Spleen (tissue), 11 donors: Measurements from ENCODE around the gene FTSJ1. TPM values are rescaled to one million over a fixed set of nuclear protein-coding genes. Genes with fewer than 3 reads are reported as not detected.

Experiments used
- DNase-seq: peaks from one replicate; pipeline ENCODE4 v3.0.0-alpha.2; 2020
- H3K27ac ChIP-seq, 8 donors: fragments of 200-600 bp; sonication (generic) in 7 of 8; 1 replicate in 4 of 8; 2 replicates in 4 of 8; pipeline versions ENCODE4 v1.5.0 to v1.8.0; 2016 to 2021; ENCODE audit warnings: inconsistent platforms in 4 of 8, mild to moderate bottlenecking in 4 of 8, moderate library complexity in 1 of 8
- H3K27me3 ChIP-seq, 7 donors: fragments of 200-600 bp; sonication (generic) in 6 of 7; replicated peaks in 1 of 7; 1 replicate in 4 of 7; 2 replicates in 3 of 7; pipeline versions ENCODE4 v1.5.0 to v1.8.0; 2016 to 2021; ENCODE audit warnings: inconsistent platforms in 3 of 7, mild to moderate bottlenecking in 1 of 7
- H3K36me3 ChIP-seq, 6 donors: fragments of 200-600 bp; sonication (generic) in 5 of 6; 1 replicate in 4 of 6; 2 replicates in 2 of 6; pipeline versions ENCODE4 v1.5.0 to v1.8.0; 2016 to 2021; ENCODE audit warnings: inconsistent platforms in 2 of 6
- H3K4me1 ChIP-seq, 6 donors: fragments of 200-600 bp; sonication (generic) in 5 of 6; 1 replicate in 3 of 6; 2 replicates in 3 of 6; pipeline versions ENCODE4 v1.5.0 to v1.8.0; 2016 to 2021; ENCODE audit warnings: inconsistent platforms in 3 of 6
- H3K4me3 ChIP-seq, 8 donors: fragments of 200-600 bp; sonication (generic) in 7 of 8; 1 replicate in 4 of 8; 2 replicates in 4 of 8; pipeline versions ENCODE4 v1.5.0 to v1.8.0; 2016 to 2021; ENCODE audit warnings: inconsistent platforms in 4 of 8, mild to moderate bottlenecking in 4 of 8, moderate library complexity in 2 of 8
- H3K9me3 ChIP-seq, 8 donors: fragments of 200-600 bp; sonication (generic) in 7 of 8; 1 replicate in 4 of 8; 2 replicates in 4 of 8; pipeline versions ENCODE4 v1.5.0 to v1.8.0; 2016 to 2021; ENCODE audit warnings: inconsistent platforms in 4 of 8
- CTCF ChIP-seq, 11 experiments: fragments of 200-600 bp in 7 of 11; fragments of 450-650 bp in 4 of 11; sonication (generic) in 4 of 11; IDR thresholded peaks in 8 of 11; conservative IDR thresholded peaks in 3 of 11; 1 replicate in 7 of 11; 2 replicates in 4 of 11; pipeline versions ENCODE4 v1.4.0 to v1.8.0; 2016 to 2021; ENCODE audit warnings: antibody characterized with exemption in 11 of 11, inconsistent platforms in 4 of 11, mild to moderate bottlenecking in 1 of 11
- POLR2A ChIP-seq, 3 donors: fragments of 450-650 bp; IDR thresholded peaks; one replicate each; pipeline ENCODE4 v1.5.1; 2017; ENCODE audit warnings: antibody characterized with exemption in 3 of 3, mild to moderate bottlenecking in 1 of 3
- POLR2AphosphoS5 ChIP-seq, 3 donors: sonication (generic); formaldehyde crosslinking; IDR thresholded peaks; one replicate each; pipeline ENCODE4 v1.5.1; 2017; ENCODE audit warnings: antibody characterized with exemption in 3 of 3
- WGBS, 5 donors: extraction: QIAGEN DNeasy Blood & Tissue Kit in 3 of 5; methylation state at CpG; one replicate each; pipeline versions ENCODE4 v1.1.5 to v1.1.7; 2013 to 2018; 5-methylcytosine and 5-hydroxymethylcytosine counted together
- intact Hi-C: fragments of 100-400 bp; cut with DNase I; formaldehyde crosslinking; loops from one replicate; pipeline ENCODE4 v1.15.0; 2023; ENCODE audit warnings: low total_unique reads
- polyA plus RNA-seq, 3 donors: library from polyadenylated mRNA; stranded (reverse); fragments of 200-250 nt; gene quantifications; one replicate each; pipeline ENCODE4 v1.2.1, GENCODE V29; 2013
- total RNA-seq, 7 donors: library from RNA; depleted of rRNA in 3 of 7; stranded (reverse); fragments of >200 nt in 3 of 7; fragmentation: NEBNext Ultra II Directional in 4 of 7; extraction: Animal tissue kit (Norgen Biotek cat#: 25700) in 4 of 7; gene quantifications; one replicate each; pipeline versions ENCODE4 v1.1.0 to v1.2.1, GENCODE V29; 2016 to 2021
- donor health status: healthy with polysubstance abuse.
- donor health status: DM: no; HTN: no; CAD: no; lungs with moderate emphysema.
- donor health status: DM: no; HTN: no; CAD: no.
- donor health status: Bipolar disorder and iron deficiency.
- donor health status: healthy.
- donor health status: DM: no; HTN: no; CAD: no.
- donor health status: DM: yes; HTN: yes; CAD: no.

The FTSJ1 gene
- total and polyA plus RNA-seq, 10 donors = 27.1 to 58.6 (median 39.7) TPM

GRCh38 chrX:48471504-48471903 is 4.5 kb upstream of the FTSJ1 start:
- Histone ChIP-seq H3K27ac (no peak overlapping the region), H3K4me3 (no peak overlapping the region), H3K27me3 (peaks cover 0 to 5% (median 0%) of the 10 kb centered on the region in 7 donors), H3K36me3 (no peaks in the 10 kb centered on the region), H3K4me1 (peaks cover 0 to 34% (median 10%) of the 10 kb centered on the region in 6 donors), H3K9me3 (no peaks in the 10 kb centered on the region)
- 84 to 95% (median 92%) methylated on average over 8 of the region's 8 CpGs for WGBS, 5 donors
- TF ChIP-seq CTCF (IDR thresholded peaks at IDR 0.05 in 8 of 11, conservative IDR thresholded peaks at IDR 0.05 in 3 of 11) (no peak), POLR2AphosphoS5 (IDR thresholded peaks at IDR 0.05) (no peak), POLR2A (IDR thresholded peaks at IDR 0.05) (no peak)
- intact Hi-C loops = loop anchor here (10.0 kb wide), 1 partner anchor 387 kb away; no protein-coding TSS in a partner anchor
- DNase-seq = no peak

- intact Hi-C loops = loop anchor here (10.0 kb wide), 1 partner anchor 387 kb away; no protein-coding TSS in a partner anchor
- TF ChIP-seq POLR2AphosphoS5 (IDR thresholded peaks at IDR 0.05) (no peak), POLR2A (IDR thresholded peaks at IDR 0.05) (no peak), CTCF (IDR thresholded peaks at IDR 0.05 in 8 of 11, conservative IDR thresholded peaks at IDR 0.05 in 3 of 11) (no peak)
- H3K27me3 ChIP-seq = peaks cover 0 to 5% (median 0%) of the 10 kb centered on the region in 7 donors
- DNase-seq = no peak
- H3K9me3 ChIP-seq = no peaks in the 10 kb centered on the region
- no peaks in the 10 kb centered on the region for H3K36me3 ChIP-seq
- H3K4me3 ChIP-seq = no peak overlapping the region
- H3K27ac ChIP-seq = no peak overlapping the region
- WGBS, 5 donors = 78 to 94% (median 87%) methylated on average over 8 to 9 of the region's 9 CpGs
- H3K4me1 ChIP-seq = peaks cover 0 to 41% (median 12%) of the 10 kb centered on the region in 6 donors
Measured at GRCh38 chrX:48472225-48472624, 3.8 kb upstream of the FTSJ1 start.

GRCh38 chrX:48472851-48473703 is 2.9 kb upstream of the FTSJ1 start:
- Histone ChIP-seq H3K4me1 (peaks cover 0 to 41% (median 11%) of the 10 kb centered on the region in 6 donors), H3K27ac (no peak overlapping the region), H3K9me3 (no peaks in the 10 kb centered on the region), H3K4me3 (no peak overlapping the region), H3K36me3 (peaks cover 0 to 2% (median 0%) of the 10 kb centered on the region in 6 donors), H3K27me3 (no peaks in the 10 kb centered on the region)
- 74 to 89% (median 83%) methylated on average over 9 to 12 of the region's 12 CpGs for WGBS, 5 donors
- TF ChIP-seq CTCF (IDR thresholded peaks at IDR 0.05 in 8 of 11, conservative IDR thresholded peaks at IDR 0.05 in 3 of 11) (no peak), POLR2AphosphoS5 (IDR thresholded peaks at IDR 0.05) (no peak), POLR2A (IDR thresholded peaks at IDR 0.05) (no peak)
- no peak for DNase-seq
- intact Hi-C loops = loop anchor here (10.0 kb wide), 1 partner anchor 388 kb away; no protein-coding TSS in a partner anchor

- Histone ChIP-seq H3K4me3 (no peak overlapping the region), H3K27ac (no peak overlapping the region), H3K9me3 (no peaks in the 10 kb centered on the region), H3K36me3 (peaks cover 0 to 8% (median 0%) of the 10 kb centered on the region in 6 donors), H3K4me1 (peaks cover 0 to 35% (median 11%) of the 10 kb centered on the region in 6 donors), H3K27me3 (no peaks in the 10 kb centered on the region)
- TF ChIP-seq POLR2A (IDR thresholded peaks at IDR 0.05) (no peak), CTCF (IDR thresholded peaks at IDR 0.05 in 8 of 11, conservative IDR thresholded peaks at IDR 0.05 in 3 of 11) (no peak), POLR2AphosphoS5 (IDR thresholded peaks at IDR 0.05) (no peak)
- DNase-seq = no peak
- intact Hi-C loops = loop anchor here (10.0 kb wide), 1 partner anchor 389 kb away; no protein-coding TSS in a partner anchor
- 56 to 87% (median 62%) methylated on average over 3 to 9 of the region's 9 CpGs for WGBS, 5 donors
Measured at GRCh38 chrX:48473704-48473990, 2.4 kb upstream of the FTSJ1 start.
